Endothelial cell of umbilical vein (primary cell): Measurements from ENCODE around the gene RGS17.

ENCODE experiments used
- CTCF ChIP-seq, 2 donors: IDR thresholded peaks; 1 replicate in 1 of 2; 2 replicates in 1 of 2; pipeline ENCODE4 v1.5.1; 2011; ENCODE audit warnings: low read length in 2 of 2, mild to moderate bottlenecking in 2 of 2, moderate library complexity in 2 of 2, control low read depth in 1 of 2, inconsistent platforms in 1 of 2, low read depth in 1 of 2; ENCODE audit not compliant: insufficient read depth in 1 of 2; ENCODE audit errors: extremely low read depth in 1 of 2
- POLR2A ChIP-seq: IDR thresholded peaks from 2 replicates; pipeline ENCODE4 v1.6.1; 2012; ENCODE audit warnings: low read depth, mild to moderate bottlenecking, control low read depth, low read length

DNA sequence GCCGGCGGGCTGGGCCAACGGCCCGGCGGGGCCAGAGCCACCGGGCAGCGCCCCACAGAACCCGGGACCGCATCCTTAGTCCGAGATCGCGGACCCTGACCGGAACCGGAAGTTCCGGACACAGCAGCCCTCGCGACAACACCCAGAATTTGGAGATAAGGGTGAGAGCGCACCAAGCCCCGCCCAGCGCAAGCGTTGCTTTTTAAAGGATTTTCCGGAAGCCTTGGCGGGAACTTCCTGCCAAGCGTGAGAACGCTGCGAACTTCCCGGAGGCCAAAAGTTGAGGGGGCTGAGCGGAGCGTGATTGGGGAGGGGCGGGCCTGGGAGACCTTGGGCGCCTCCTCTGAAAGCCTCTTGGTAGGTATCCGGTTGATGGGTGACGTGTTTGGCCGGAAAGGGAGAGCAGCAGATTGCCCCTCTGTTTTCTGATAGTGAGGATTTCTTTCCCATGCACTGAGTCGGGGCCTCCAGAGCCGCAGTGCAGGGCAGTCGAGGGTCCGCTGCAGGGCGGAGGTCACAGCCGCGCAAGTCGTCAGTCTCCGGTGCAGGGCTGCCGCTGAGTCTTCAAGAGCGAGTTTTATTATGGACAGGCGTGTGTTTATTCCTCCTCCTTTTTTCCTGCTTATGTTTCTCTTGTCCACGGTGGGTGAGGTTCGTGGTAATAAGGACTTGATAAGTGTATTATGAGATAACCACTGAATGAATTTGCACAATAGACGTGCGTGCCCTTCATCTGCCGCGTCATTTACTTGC, 128.3 kb downstream of the RGS17 start, which contains the start of gene MTRF1L:
- no peak for TF ChIP-seq CTCF (IDR thresholded peaks at IDR 0.05; ENCODE audit: extremely low read depth in 1 of 2, insufficient read depth in 1 of 2, low read depth in 1 of 2, low read length in 2 of 2)
- TF ChIP-seq POLR2A: peak; percentile 92
